GM18867 (cell line): ENCODE measurements around the gene NUB1.

Source experiments
- ATAC-seq: cut with Tn5 transposase; IDR thresholded peaks from one replicate; pipeline ENCODE4 v1.9.1; 2021; ENCODE audit warnings: mild to moderate bottlenecking, moderate library complexity; ENCODE audit not compliant: unreplicated experiment

The NUB1 gene

GRCh38 chr7:151399906-151400305 lies 58.3 kb downstream of the NUB1 start:
- no peak for ATAC-seq

- peak; percentile 78 for ATAC-seq
Measured at GRCh38 chr7:151400626-151401315, 59.2 kb downstream of the NUB1 start.

GRCh38 chr7:151402029-151402835 lies 60.6 kb downstream of the NUB1 start:
- no peak for ATAC-seq

GRCh38 chr7:151403764-151404163 lies 62.2 kb downstream of the NUB1 start:
- ATAC-seq, result no peak

- no peak for ATAC-seq
Measured at GRCh38 chr7:151404216-151405011, 62.8 kb downstream of the NUB1 start.

GRCh38 chr7:151405056-151405455 lies 63.4 kb downstream of the NUB1 start:
- no peak for ATAC-seq

- no peak for ATAC-seq
Measured at GRCh38 chr7:151405588-151405987, 64.0 kb downstream of the NUB1 start.

GRCh38 chr7:151406051-151406875 lies 64.7 kb downstream of the NUB1 start:
- ATAC-seq, result no peak

GRCh38 chr7:151406886-151407583 lies 65.4 kb downstream of the NUB1 start:
- no peak for ATAC-seq

- no peak for ATAC-seq
Measured at GRCh38 chr7:151408498-151408838, 66.9 kb downstream of the NUB1 start.

GRCh38 chr7:151408839-151409666 lies 67.4 kb downstream of the NUB1 start:
- peak; percentile 61 for ATAC-seq

GRCh38 chr7:151409667-151410404 lies 68.2 kb downstream of the NUB1 start, which contains the start of gene WDR86:
Gene WDR86 (minus strand): TSS chr7:151410038. CDS start chr7:151409589, 449 bp downstream.
- ATAC-seq, result no peak

GRCh38 chr7:151410405-151411390 lies 69.1 kb downstream of the NUB1 start:
- no peak for ATAC-seq

- no peak for ATAC-seq
Measured at GRCh38 chr7:151411551-151411950, 69.9 kb downstream of the NUB1 start.

GRCh38 chr7:151412318-151412717 lies 70.7 kb downstream of the NUB1 start:
- ATAC-seq, result no peak

GRCh38 chr7:151413241-151413640 lies 71.6 kb downstream of the NUB1 start:
- ATAC-seq, result no peak

- no peak for ATAC-seq
Measured at GRCh38 chr7:151415375-151416105, 73.9 kb downstream of the NUB1 start.
